ENCODE measurements around the gene CGREF1.
"Not testable (repeated sequence)": the region's sequence is repeated elsewhere in the genome, so short reads cannot be mapped to it uniquely, and the experiment has no call there.

The CGREF1 gene

GRCh38 chr2:27123302-27124150, 4.6 kb upstream of the CGREF1 start, which contains the start of gene ABHD1:
Gene ABHD1 (plus strand): TSS chr2:27123815. CDS start chr2:27123949, 134 bp downstream.
- peak within 1 kb of the TSS; percentile 66 for H3K4me2 ChIP-seq (ENCODE audit: insufficient read depth, low read length, poor library complexity, severe bottlenecking)
- H2BK15ac ChIP-seq (ENCODE audit: low read length): no peak within 1 kb of the TSS
- H3K4me3 ChIP-seq (ENCODE audit: low read length in 2 of 2): peak within 1 kb of the TSS; percentile 43 to 79
- no peak for DNase-seq (ENCODE audit: low spot score)
- H3K4me1 ChIP-seq (ENCODE audit: control insufficient read depth in 2 of 2, insufficient read depth in 1 of 2, low read depth in 1 of 2, low read length in 2 of 2): peaks cover 4 to 9% of the 10 kb centered on the region in 2 donors
- no peak within 1 kb of the TSS for H2BK120ac ChIP-seq (ENCODE audit: low read depth, low read length)
- no peak within 1 kb of the TSS for H4K91ac ChIP-seq (ENCODE audit: low read depth, low read length, poor library complexity)
- peak within 1 kb of the TSS; percentile 36 for H3K23ac ChIP-seq (ENCODE audit: low read depth, low read length, poor library complexity)
- no peak within 1 kb of the TSS for H3K27ac ChIP-seq (replicated peaks; ENCODE audit: low read length)
- no peaks in the 10 kb centered on the region for H3K79me1 ChIP-seq (ENCODE audit: low read depth, low read length)
- H2AK5ac ChIP-seq (ENCODE audit: low read depth, low read length): peak within 1 kb of the TSS; percentile 0
- H2BK12ac ChIP-seq (ENCODE audit: low read length): peak within 1 kb of the TSS; percentile 5
- H2AFZ ChIP-seq (ENCODE audit: low read length): peak within 1 kb of the TSS; percentile 94
- H3K4ac ChIP-seq (ENCODE audit: low read length): no peak within 1 kb of the TSS
- H3K18ac ChIP-seq (ENCODE audit: low read length): peak within 1 kb of the TSS; percentile 39
- peaks cover 6 to 61% (median 22%) of the 10 kb centered on the region in 3 experiments for H3K27me3 ChIP-seq (ENCODE audit: control insufficient read depth in 3 of 3, insufficient read depth in 3 of 3, low read depth in 1 of 3, low read length in 3 of 3)
- no peak within 1 kb of the TSS for H4K8ac ChIP-seq (ENCODE audit: low read depth, low read length)
- H3K36me3 ChIP-seq (replicated peaks in 1 of 2; ENCODE audit: control insufficient read depth in 2 of 2, insufficient read depth in 2 of 2, low read length in 2 of 2): no peaks in the 10 kb centered on the region
- H3K14ac ChIP-seq (ENCODE audit: low read length): no peak within 1 kb of the TSS
- WGBS, 2 donors (ENCODE audit: extremely low coverage in 2 of 2, insufficient read length in 2 of 2, insufficient replicate concordance in 1 of 2): no CpG with 5 or more reads among the region's 47 CpGs
- no peak within 1 kb of the TSS for H2BK5ac ChIP-seq (ENCODE audit: low read length)
- peak within 1 kb of the TSS; percentile 17 for H3K9ac ChIP-seq (ENCODE audit: low read depth, low read length, poor library complexity)
- peaks cover 0 to 4% of the 10 kb centered on the region in 2 donors for H3K9me3 ChIP-seq (replicated peaks in 1 of 2; ENCODE audit: control insufficient read depth in 2 of 2, insufficient read depth in 1 of 2, low read depth in 1 of 2, low read length in 2 of 2)

DNA sequence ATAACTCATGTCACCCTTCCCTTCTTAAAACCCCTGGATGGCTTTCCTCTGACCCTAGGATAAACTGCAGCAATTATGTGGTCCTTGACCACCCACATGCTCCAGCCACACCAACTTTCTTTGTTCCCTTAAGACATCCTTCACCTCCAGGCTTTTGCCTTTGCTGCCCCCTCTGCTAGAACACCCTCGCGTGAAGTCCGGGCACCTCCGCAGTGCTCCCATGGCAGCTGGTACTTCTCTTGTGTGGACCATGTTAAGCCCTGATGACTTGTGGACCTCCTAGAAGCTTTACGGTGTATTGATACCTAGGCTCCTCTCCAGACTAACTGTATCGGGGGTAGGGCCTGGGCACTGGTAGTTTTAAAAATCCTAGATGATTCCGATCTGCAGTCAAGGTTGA, 3.9 kb upstream of the CGREF1 start:
- Histone ChIP-seq H3K14ac (ENCODE audit: low read length) (no peak overlapping the region), H3K4ac (ENCODE audit: low read length) (no peak overlapping the region), H3K27me3 (ENCODE audit: control insufficient read depth in 3 of 3, insufficient read depth in 3 of 3, low read depth in 1 of 3, low read length in 3 of 3) (peaks cover 6 to 69% (median 30%) of the 10 kb centered on the region in 3 experiments), H3K27ac (replicated peaks; ENCODE audit: low read length) (no peak overlapping the region), H2AFZ (ENCODE audit: low read length) (peak overlapping the region; percentile 94), H2BK5ac (ENCODE audit: low read length) (no peak overlapping the region), H4K8ac (ENCODE audit: low read depth, low read length) (no peak overlapping the region), H3K9ac (ENCODE audit: low read depth, low read length, poor library complexity) (no peak overlapping the region), H2BK120ac (ENCODE audit: low read depth, low read length) (no peak overlapping the region), H2AK5ac (ENCODE audit: low read depth, low read length) (no peak overlapping the region), H2BK15ac (ENCODE audit: low read length) (no peak overlapping the region), H3K4me2 (ENCODE audit: insufficient read depth, low read length, poor library complexity, severe bottlenecking) (no peak overlapping the region), H3K79me1 (ENCODE audit: low read depth, low read length) (no peaks in the 10 kb centered on the region), H4K91ac (ENCODE audit: low read depth, low read length, poor library complexity) (no peak overlapping the region), H3K9me3 (replicated peaks in 1 of 2; ENCODE audit: control insufficient read depth in 2 of 2, insufficient read depth in 1 of 2, low read depth in 1 of 2, low read length in 2 of 2) (peaks cover 0 to 4% of the 10 kb centered on the region in 2 donors), H2BK12ac (ENCODE audit: low read length) (no peak overlapping the region), H3K4me1 (ENCODE audit: control insufficient read depth in 2 of 2, insufficient read depth in 1 of 2, low read depth in 1 of 2, low read length in 2 of 2) (peaks cover 6 to 11% of the 10 kb centered on the region in 2 donors), H3K4me3 (ENCODE audit: low read length in 2 of 2) (no peak overlapping the region), H3K18ac (ENCODE audit: low read length) (no peak overlapping the region), H3K36me3 (replicated peaks in 1 of 2; ENCODE audit: control insufficient read depth in 2 of 2, insufficient read depth in 2 of 2, low read length in 2 of 2) (no peaks in the 10 kb centered on the region), H3K23ac (ENCODE audit: low read depth, low read length, poor library complexity) (no peak overlapping the region)
- no CpG with 5 or more reads among the region's 7 CpGs for WGBS, 2 donors (ENCODE audit: extremely low coverage in 2 of 2, insufficient read length in 2 of 2, insufficient replicate concordance in 1 of 2)
- no peak for DNase-seq (ENCODE audit: low spot score)

- no peak overlapping the region for H3K4ac ChIP-seq (ENCODE audit: low read length)
- H2BK5ac ChIP-seq (ENCODE audit: low read length): no peak overlapping the region
- no peak overlapping the region for H2AK5ac ChIP-seq (ENCODE audit: low read depth, low read length)
- no peak overlapping the region for H3K14ac ChIP-seq (ENCODE audit: low read length)
- H3K23ac ChIP-seq (ENCODE audit: low read depth, low read length, poor library complexity): no peak overlapping the region
- no peak overlapping the region for H3K4me2 ChIP-seq (ENCODE audit: insufficient read depth, low read length, poor library complexity, severe bottlenecking)
- DNase-seq (ENCODE audit: low spot score): no peak
- peaks cover 6 to 77% (median 33%) of the 10 kb centered on the region in 3 experiments for H3K27me3 ChIP-seq (ENCODE audit: control insufficient read depth in 3 of 3, insufficient read depth in 3 of 3, low read depth in 1 of 3, low read length in 3 of 3)
- no peak overlapping the region for H3K4me3 ChIP-seq (ENCODE audit: low read length in 2 of 2)
- H2BK12ac ChIP-seq (ENCODE audit: low read length): no peak overlapping the region
- H2BK15ac ChIP-seq (ENCODE audit: low read length): no peak overlapping the region
- H3K4me1 ChIP-seq (ENCODE audit: control insufficient read depth in 2 of 2, insufficient read depth in 1 of 2, low read depth in 1 of 2, low read length in 2 of 2): peaks cover 6 to 11% of the 10 kb centered on the region in 2 donors
- no peak overlapping the region for H4K91ac ChIP-seq (ENCODE audit: low read depth, low read length, poor library complexity)
- H3K9ac ChIP-seq (ENCODE audit: low read depth, low read length, poor library complexity): no peak overlapping the region
- H3K27ac ChIP-seq (replicated peaks; ENCODE audit: low read length): no peak overlapping the region
- H3K79me1 ChIP-seq (ENCODE audit: low read depth, low read length): no peaks in the 10 kb centered on the region
- H3K36me3 ChIP-seq (replicated peaks in 1 of 2; ENCODE audit: control insufficient read depth in 2 of 2, insufficient read depth in 2 of 2, low read length in 2 of 2): no peaks in the 10 kb centered on the region
- no CpG with 5 or more reads among the region's 2 CpGs for WGBS, 2 donors (ENCODE audit: extremely low coverage in 2 of 2, insufficient read length in 2 of 2, insufficient replicate concordance in 1 of 2)
- H3K18ac ChIP-seq (ENCODE audit: low read length): no peak overlapping the region
- no peak overlapping the region for H4K8ac ChIP-seq (ENCODE audit: low read depth, low read length)
- H2BK120ac ChIP-seq (ENCODE audit: low read depth, low read length): no peak overlapping the region
- H2AFZ ChIP-seq (ENCODE audit: low read length): no peak overlapping the region
- H3K9me3 ChIP-seq (replicated peaks in 1 of 2; ENCODE audit: control insufficient read depth in 2 of 2, insufficient read depth in 1 of 2, low read depth in 1 of 2, low read length in 2 of 2): peaks cover 0 to 4% of the 10 kb centered on the region in 2 donors
Observed at GRCh38 chr2:27121906-27122305, 3.0 kb upstream of the CGREF1 start.

DNA sequence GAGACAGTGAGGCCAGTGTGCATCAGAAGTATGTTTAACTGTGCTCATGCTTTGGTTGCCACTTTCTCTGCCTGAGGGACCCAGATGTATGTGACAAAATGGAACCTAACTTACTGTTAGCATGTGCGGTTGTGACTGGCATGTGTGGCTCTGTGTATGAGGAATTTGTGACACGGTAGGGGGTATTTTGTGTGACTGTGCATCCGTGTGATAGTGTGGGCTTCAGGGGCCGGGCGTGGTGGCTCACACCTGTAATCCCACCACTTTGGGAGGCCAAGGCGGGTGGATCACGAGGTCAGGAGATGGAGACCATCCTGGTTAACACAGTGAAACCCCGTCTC, 372 bp upstream of the CGREF1 start:
- H3K36me3 ChIP-seq (replicated peaks in 1 of 2; ENCODE audit: control insufficient read depth in 2 of 2, insufficient read depth in 2 of 2, low read length in 2 of 2); H2BK120ac ChIP-seq (ENCODE audit: low read depth, low read length); H3K79me1 ChIP-seq (ENCODE audit: low read depth, low read length); H3K4ac ChIP-seq (ENCODE audit: low read length); DNase-seq (ENCODE audit: low spot score); H2BK15ac ChIP-seq (ENCODE audit: low read length); H2BK5ac ChIP-seq (ENCODE audit: low read length); H4K91ac ChIP-seq (ENCODE audit: low read depth, low read length, poor library complexity); H3K9me3 ChIP-seq (replicated peaks in 1 of 2; ENCODE audit: control insufficient read depth in 2 of 2, insufficient read depth in 1 of 2, low read depth in 1 of 2, low read length in 2 of 2); H3K27ac ChIP-seq (replicated peaks; ENCODE audit: low read length); H4K8ac ChIP-seq (ENCODE audit: low read depth, low read length): not testable (repeated sequence)
- WGBS, 2 donors (ENCODE audit: extremely low coverage in 2 of 2, insufficient read length in 2 of 2, insufficient replicate concordance in 1 of 2): no CpG with 5 or more reads among the region's 8 CpGs
- Histone ChIP-seq H3K9ac (ENCODE audit: low read depth, low read length, poor library complexity) (peak overlapping the region; percentile 87), H3K4me1 (ENCODE audit: control insufficient read depth in 2 of 2, insufficient read depth in 1 of 2, low read depth in 1 of 2, low read length in 2 of 2) (peaks cover 6 to 11% of the 10 kb centered on the region in 2 donors), H2AFZ (ENCODE audit: low read length) (peak overlapping the region; percentile 90), H2AK5ac (ENCODE audit: low read depth, low read length) (peak overlapping the region; percentile 91), H2BK12ac (ENCODE audit: low read length) (peak overlapping the region; percentile 59), H3K18ac (ENCODE audit: low read length) (peak overlapping the region; percentile 88), H3K14ac (ENCODE audit: low read length) (peak overlapping the region; percentile 39), H3K23ac (ENCODE audit: low read depth, low read length, poor library complexity) (peak overlapping the region; percentile 12), H3K4me3 (ENCODE audit: low read length in 2 of 2) (peak overlapping the region; percentile 43 to 76), H3K27me3 (ENCODE audit: control insufficient read depth in 3 of 3, insufficient read depth in 3 of 3, low read depth in 1 of 3, low read length in 3 of 3) (peaks cover 6 to 88% (median 33%) of the 10 kb centered on the region in 3 experiments), H3K4me2 (ENCODE audit: insufficient read depth, low read length, poor library complexity, severe bottlenecking) (peak overlapping the region; percentile 95)

All from neuronal stem cell (in vitro differentiated cells).